Naive B cell (primary cell): ENCODE data around the gene DLG3. TPM values are rescaled to one million over a fixed set of nuclear protein-coding genes. Genes with fewer than 3 reads are reported as not detected.
A peak's percentile ranks its signal among the peaks of the same experiment; 100 is the strongest.

ENCODE experiments used
- ATAC-seq, 2 donors: fragments of 150-1000 bp; cut with Tn5 transposase; 2 replicates each; pipeline ENCODE4 v1.10.0; 2021; ENCODE audit warnings: low read depth in 2 of 2, mild to moderate bottlenecking in 2 of 2, moderate library complexity in 2 of 2
- DNase-seq: peaks from one replicate; pipeline ENCODE4 v3.0.0; 2022
- H3K27ac Mint-ChIP-seq, 6 donors: one replicate each; pipeline ENCODE4 v1.8.0; 2020 to 2022; ENCODE audit warnings: mild to moderate bottlenecking in 6 of 6, mixed read lengths in 6 of 6, moderate library complexity in 5 of 6, inconsistent platforms in 2 of 6
- H3K27me3 Mint-ChIP-seq, 3 donors: one replicate each; pipeline ENCODE4 v1.8.0; 2021 to 2022; ENCODE audit warnings: mixed read lengths in 3 of 3, mild to moderate bottlenecking in 1 of 3
- H3K36me3 Mint-ChIP-seq, 2 donors: one replicate each; pipeline ENCODE4 v1.8.0; 2020 to 2022; ENCODE audit warnings: mixed read lengths in 2 of 2, inconsistent platforms in 1 of 2, mild to moderate bottlenecking in 1 of 2
- H3K4me1 Mint-ChIP-seq, 3 donors: one replicate each; pipeline ENCODE4 v1.8.0; 2020 to 2022; ENCODE audit warnings: mixed read lengths in 3 of 3, inconsistent platforms in 1 of 3, mild to moderate bottlenecking in 1 of 3, moderate library complexity in 1 of 3
- H3K4me3 Mint-ChIP-seq, 8 donors: one replicate each; pipeline ENCODE4 v1.8.0; 2020 to 2022; ENCODE audit warnings: mild to moderate bottlenecking in 8 of 8, mixed read lengths in 8 of 8, moderate library complexity in 8 of 8, inconsistent platforms in 2 of 8
- H3K9me3 Mint-ChIP-seq, 7 donors: one replicate each; pipeline ENCODE4 v1.8.0; 2020 to 2022; ENCODE audit warnings: mixed read lengths in 7 of 7, mild to moderate bottlenecking in 5 of 7, inconsistent platforms in 2 of 7, moderate library complexity in 1 of 7
- polyA plus RNA-seq, 6 donors: library from polyadenylated mRNA; unstranded; fragments of 300-500 nt; fragmentation: Illumina TruSeq; gene quantifications; one replicate each; pipeline ENCODE4 v1.2.3, GENCODE V29; 2021; ENCODE audit warnings: low read depth in 6 of 6

Gene DLG3
- polyA plus RNA-seq, 6 donors from 2014 or later: 2.1 to 5.0 (median 3.2) TPM

- ATAC-seq: no peak
- no peaks in the 10 kb centered on the region for H3K36me3 Mint-ChIP-seq
- DNase-seq: no peak
- H3K27ac Mint-ChIP-seq: no peak overlapping the region
- H3K4me3 Mint-ChIP-seq: peak overlapping the region in 3 of 8 donors; percentile 3 to 63 (median 22)
- H3K9me3 Mint-ChIP-seq: peaks cover 0 to 7% (median 0%) of the 10 kb centered on the region in 7 donors
- H3K4me1 Mint-ChIP-seq: peaks cover 0 to 8% (median 3%) of the 10 kb centered on the region in 3 donors
- H3K27me3 Mint-ChIP-seq: peaks cover 31 to 44% (median 37%) of the 10 kb centered on the region in 3 donors
These were observed 1.3 kb downstream of the DLG3 start for GRCh38 chrX:70445951-70446350.

- peaks cover 24 to 40% (median 33%) of the 10 kb centered on the region in 3 donors for H3K27me3 Mint-ChIP-seq
- peak overlapping the region in 2 of 8 donors; percentile 6 to 45 for H3K4me3 Mint-ChIP-seq
- peaks cover 0 to 8% (median 3%) of the 10 kb centered on the region in 3 donors for H3K4me1 Mint-ChIP-seq
- no peak overlapping the region for H3K27ac Mint-ChIP-seq
- ATAC-seq: no peak
- peaks cover 0 to 3% (median 0%) of the 10 kb centered on the region in 7 donors for H3K9me3 Mint-ChIP-seq
- DNase-seq: no peak
- H3K36me3 Mint-ChIP-seq: no peaks in the 10 kb centered on the region
These were observed 2.0 kb downstream of the DLG3 start for GRCh38 chrX:70446380-70447350.

- H3K27me3 Mint-ChIP-seq: peaks cover 4 to 21% (median 14%) of the 10 kb centered on the region in 3 donors
- ATAC-seq (no peak), DNase-seq (no peak)
- no peak overlapping the region for H3K27ac Mint-ChIP-seq
- H3K4me3 Mint-ChIP-seq: no peak overlapping the region
- no peaks in the 10 kb centered on the region for H3K36me3 Mint-ChIP-seq
- H3K4me1 Mint-ChIP-seq: peaks cover 27 to 28% (median 27%) of the 10 kb centered on the region in 3 donors
- H3K9me3 Mint-ChIP-seq: peaks cover 0 to 6% (median 0%) of the 10 kb centered on the region in 7 donors
These were observed 4.9 kb downstream of the DLG3 start for GRCh38 chrX:70449457-70449966.

GRCh38 chrX:70452143-70452733 lies 7.6 kb downstream of the DLG3 start:
- ATAC-seq (peak; percentile 44 to 53), DNase-seq (peak; percentile 48)
- Mint-ChIP-seq H3K4me1 (peaks cover 38 to 43% (median 40%) of the 10 kb centered on the region in 3 donors), H3K27ac (peak overlapping the region in 3 of 6 donors; percentile 55 to 71 (median 67)), H3K27me3 (no peaks in the 10 kb centered on the region), H3K36me3 (no peaks in the 10 kb centered on the region), H3K9me3 (peaks cover 0 to 6% (median 0%) of the 10 kb centered on the region in 7 donors), H3K4me3 (peak overlapping the region; percentile 84 to 96 (median 92))

- Mint-ChIP-seq H3K4me3 (peak overlapping the region; percentile 38 to 87 (median 84)), H3K27ac (peak overlapping the region in 3 of 6 donors; percentile 22 to 82 (median 61)), H3K9me3 (peaks cover 0 to 6% (median 0%) of the 10 kb centered on the region in 7 donors), H3K4me1 (peaks cover 38 to 43% (median 40%) of the 10 kb centered on the region in 3 donors), H3K36me3 (no peaks in the 10 kb centered on the region), H3K27me3 (no peaks in the 10 kb centered on the region)
- ATAC-seq (no peak), DNase-seq (peak; percentile 14)
These were observed 8.5 kb downstream of the DLG3 start for GRCh38 chrX:70453024-70453618.

- Mint-ChIP-seq H3K36me3 (no peaks in the 10 kb centered on the region), H3K9me3 (peaks cover 0 to 6% (median 0%) of the 10 kb centered on the region in 7 donors), H3K4me3 (peak overlapping the region; percentile 82 to 91 (median 84)), H3K27me3 (no peaks in the 10 kb centered on the region), H3K4me1 (peaks cover 38 to 43% (median 40%) of the 10 kb centered on the region in 3 donors), H3K27ac (peak overlapping the region in 5 of 6 donors; percentile 43 to 77 (median 61))
- ATAC-seq: peak; percentile 68 to 71
- DNase-seq: peak; percentile 59
These were observed 10.1 kb downstream of the DLG3 start for GRCh38 chrX:70454441-70455365.

GRCh38 chrX:70455366-70456202 lies 10.9 kb downstream of the DLG3 start:
- peaks cover 38 to 43% (median 40%) of the 10 kb centered on the region in 3 donors for H3K4me1 Mint-ChIP-seq
- ATAC-seq: no peak
- DNase-seq: no peak
- H3K27me3 Mint-ChIP-seq: no peaks in the 10 kb centered on the region
- H3K4me3 Mint-ChIP-seq: peak overlapping the region; percentile 82 to 91 (median 84)
- no peaks in the 10 kb centered on the region for H3K36me3 Mint-ChIP-seq
- peaks cover 0 to 6% (median 0%) of the 10 kb centered on the region in 7 donors for H3K9me3 Mint-ChIP-seq
- peak overlapping the region in 3 of 6 donors; percentile 52 to 82 (median 71) for H3K27ac Mint-ChIP-seq

- peaks cover 0 to 6% (median 0%) of the 10 kb centered on the region in 7 donors for H3K9me3 Mint-ChIP-seq
- ATAC-seq (no peak), DNase-seq (no peak)
- H3K4me3 Mint-ChIP-seq: peak overlapping the region in 7 of 8 donors; percentile 82 to 91 (median 84)
- H3K36me3 Mint-ChIP-seq: no peaks in the 10 kb centered on the region
- H3K27me3 Mint-ChIP-seq: no peaks in the 10 kb centered on the region
- H3K4me1 Mint-ChIP-seq: peaks cover 37 to 43% (median 38%) of the 10 kb centered on the region in 3 donors
- H3K27ac Mint-ChIP-seq: no peak overlapping the region
These were observed 11.6 kb downstream of the DLG3 start for GRCh38 chrX:70456256-70456655.

- ATAC-seq (no peak), DNase-seq (no peak)
- H3K4me1 Mint-ChIP-seq: peaks cover 3 to 5% (median 4%) of the 10 kb centered on the region in 3 donors
- no peaks in the 10 kb centered on the region for H3K27me3 Mint-ChIP-seq
- no peak overlapping the region for H3K4me3 Mint-ChIP-seq
- no peaks in the 10 kb centered on the region for H3K9me3 Mint-ChIP-seq
- no peak overlapping the region for H3K27ac Mint-ChIP-seq
- H3K36me3 Mint-ChIP-seq: no peaks in the 10 kb centered on the region
These were observed 16.4 kb downstream of the DLG3 start for GRCh38 chrX:70461026-70461425.

GRCh38 chrX:70464051-70464450 lies 19.4 kb downstream of the DLG3 start:
- no peak overlapping the region for H3K27ac Mint-ChIP-seq
- no peak overlapping the region for H3K4me3 Mint-ChIP-seq
- DNase-seq (no peak), ATAC-seq (no peak)
- no peaks in the 10 kb centered on the region for H3K27me3 Mint-ChIP-seq
- no peaks in the 10 kb centered on the region for H3K9me3 Mint-ChIP-seq
- no peaks in the 10 kb centered on the region for H3K36me3 Mint-ChIP-seq
- H3K4me1 Mint-ChIP-seq: no peaks in the 10 kb centered on the region

GRCh38 chrX:70466968-70467367 lies 22.3 kb downstream of the DLG3 start:
- no peak for DNase-seq
- Mint-ChIP-seq H3K4me3 (no peak overlapping the region), H3K9me3 (peaks cover 0 to 2% (median 0%) of the 10 kb centered on the region in 7 donors), H3K27me3 (no peaks in the 10 kb centered on the region), H3K4me1 (peaks cover 0 to 6% (median 4%) of the 10 kb centered on the region in 3 donors), H3K36me3 (no peaks in the 10 kb centered on the region), H3K27ac (no peak overlapping the region)
- no peak for ATAC-seq
